ENCODE measurements around the gene PPHLN1.

Gene PPHLN1

GRCh38 chr12:42325653-42326474 lies at the start of gene PPHLN1, which contains the start of gene ZCRB1:
Gene PPHLN1 (plus strand): TSS chr12:42326167. CDS start chr12:42335903, 9,736 bp downstream.
Gene ZCRB1 (minus strand): TSS chr12:42326094. CDS start chr12:42324102, 1,992 bp downstream.
- DNase-seq (ENCODE audit: low read depth): peak; percentile 83

- no peak for DNase-seq (ENCODE audit: low read depth)
Measured at GRCh38 chr12:42277396-42278127, 48.4 kb upstream of the PPHLN1 start.

- DNase-seq (ENCODE audit: low read depth): no peak
Measured at GRCh38 chr12:42278128-42278510, 47.8 kb upstream of the PPHLN1 start.

- DNase-seq (ENCODE audit: low read depth): no peak
Measured at GRCh38 chr12:42281278-42281677, 44.7 kb upstream of the PPHLN1 start.

GRCh38 chr12:42281844-42282243 lies 44.1 kb upstream of the PPHLN1 start:
- no peak for DNase-seq (ENCODE audit: low read depth)

- no peak for DNase-seq (ENCODE audit: low read depth)
Measured at GRCh38 chr12:42282294-42282693, 43.7 kb upstream of the PPHLN1 start.

- DNase-seq (ENCODE audit: low read depth): no peak
Measured at GRCh38 chr12:42283739-42284138, 42.2 kb upstream of the PPHLN1 start.

- no peak for DNase-seq (ENCODE audit: low read depth)
Measured at GRCh38 chr12:42284157-42284556, 41.8 kb upstream of the PPHLN1 start.

- DNase-seq (ENCODE audit: low read depth): peak; percentile 16
Measured at GRCh38 chr12:42284876-42285275, 41.1 kb upstream of the PPHLN1 start.

- no peak for DNase-seq (ENCODE audit: low read depth)
Measured at GRCh38 chr12:42285431-42285830, 40.5 kb upstream of the PPHLN1 start.

GRCh38 chr12:42286741-42287140 lies 39.2 kb upstream of the PPHLN1 start:
- DNase-seq (ENCODE audit: low read depth): no peak

- no peak for DNase-seq (ENCODE audit: low read depth)
Measured at GRCh38 chr12:42288544-42288943, 37.4 kb upstream of the PPHLN1 start.

GRCh38 chr12:42291680-42292079 lies 34.3 kb upstream of the PPHLN1 start:
- DNase-seq (ENCODE audit: low read depth): no peak

GRCh38 chr12:42296503-42297109 lies 29.4 kb upstream of the PPHLN1 start:
- peak; percentile 10 for DNase-seq (ENCODE audit: low read depth)

GRCh38 chr12:42298887-42299286 lies 27.1 kb upstream of the PPHLN1 start:
- no peak for DNase-seq (ENCODE audit: low read depth)

- peak; percentile 68 for DNase-seq (ENCODE audit: low read depth)
Measured at GRCh38 chr12:42299392-42300308, 26.3 kb upstream of the PPHLN1 start.

GRCh38 chr12:42306297-42306696 lies 19.7 kb upstream of the PPHLN1 start:
- no peak for DNase-seq (ENCODE audit: low read depth)

- no peak for DNase-seq (ENCODE audit: low read depth)
Measured at GRCh38 chr12:42308390-42308789, 17.6 kb upstream of the PPHLN1 start.

GRCh38 chr12:42309996-42310395 lies 16.0 kb upstream of the PPHLN1 start:
- no peak for DNase-seq (ENCODE audit: low read depth)

- no peak for DNase-seq (ENCODE audit: low read depth)
Measured at GRCh38 chr12:42315108-42315507, 10.9 kb upstream of the PPHLN1 start.

GRCh38 chr12:42320796-42321195 lies 5.2 kb upstream of the PPHLN1 start:
- no peak for DNase-seq (ENCODE audit: low read depth)

GRCh38 chr12:42322567-42322966 lies 3.4 kb upstream of the PPHLN1 start:
- no peak for DNase-seq (ENCODE audit: low read depth)
